ENCODE data around the gene PLIN4.
"Not testable (repeated sequence)": the region's sequence is repeated elsewhere in the genome, so short reads cannot be mapped to it uniquely, and the experiment has no call there.

Gene PLIN4, protein sequence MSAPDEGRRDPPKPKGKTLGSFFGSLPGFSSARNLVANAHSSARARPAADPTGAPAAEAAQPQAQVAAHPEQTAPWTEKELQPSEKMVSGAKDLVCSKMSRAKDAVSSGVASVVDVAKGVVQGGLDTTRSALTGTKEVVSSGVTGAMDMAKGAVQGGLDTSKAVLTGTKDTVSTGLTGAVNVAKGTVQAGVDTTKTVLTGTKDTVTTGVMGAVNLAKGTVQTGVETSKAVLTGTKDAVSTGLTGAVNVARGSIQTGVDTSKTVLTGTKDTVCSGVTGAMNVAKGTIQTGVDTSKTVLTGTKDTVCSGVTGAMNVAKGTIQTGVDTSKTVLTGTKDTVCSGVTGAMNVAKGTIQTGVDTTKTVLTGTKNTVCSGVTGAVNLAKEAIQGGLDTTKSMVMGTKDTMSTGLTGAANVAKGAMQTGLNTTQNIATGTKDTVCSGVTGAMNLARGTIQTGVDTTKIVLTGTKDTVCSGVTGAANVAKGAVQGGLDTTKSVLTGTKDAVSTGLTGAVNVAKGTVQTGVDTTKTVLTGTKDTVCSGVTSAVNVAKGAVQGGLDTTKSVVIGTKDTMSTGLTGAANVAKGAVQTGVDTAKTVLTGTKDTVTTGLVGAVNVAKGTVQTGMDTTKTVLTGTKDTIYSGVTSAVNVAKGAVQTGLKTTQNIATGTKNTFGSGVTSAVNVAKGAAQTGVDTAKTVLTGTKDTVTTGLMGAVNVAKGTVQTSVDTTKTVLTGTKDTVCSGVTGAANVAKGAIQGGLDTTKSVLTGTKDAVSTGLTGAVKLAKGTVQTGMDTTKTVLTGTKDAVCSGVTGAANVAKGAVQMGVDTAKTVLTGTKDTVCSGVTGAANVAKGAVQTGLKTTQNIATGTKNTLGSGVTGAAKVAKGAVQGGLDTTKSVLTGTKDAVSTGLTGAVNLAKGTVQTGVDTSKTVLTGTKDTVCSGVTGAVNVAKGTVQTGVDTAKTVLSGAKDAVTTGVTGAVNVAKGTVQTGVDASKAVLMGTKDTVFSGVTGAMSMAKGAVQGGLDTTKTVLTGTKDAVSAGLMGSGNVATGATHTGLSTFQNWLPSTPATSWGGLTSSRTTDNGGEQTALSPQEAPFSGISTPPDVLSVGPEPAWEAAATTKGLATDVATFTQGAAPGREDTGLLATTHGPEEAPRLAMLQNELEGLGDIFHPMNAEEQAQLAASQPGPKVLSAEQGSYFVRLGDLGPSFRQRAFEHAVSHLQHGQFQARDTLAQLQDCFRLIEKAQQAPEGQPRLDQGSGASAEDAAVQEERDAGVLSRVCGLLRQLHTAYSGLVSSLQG (N-terminal part only)

DNA sequence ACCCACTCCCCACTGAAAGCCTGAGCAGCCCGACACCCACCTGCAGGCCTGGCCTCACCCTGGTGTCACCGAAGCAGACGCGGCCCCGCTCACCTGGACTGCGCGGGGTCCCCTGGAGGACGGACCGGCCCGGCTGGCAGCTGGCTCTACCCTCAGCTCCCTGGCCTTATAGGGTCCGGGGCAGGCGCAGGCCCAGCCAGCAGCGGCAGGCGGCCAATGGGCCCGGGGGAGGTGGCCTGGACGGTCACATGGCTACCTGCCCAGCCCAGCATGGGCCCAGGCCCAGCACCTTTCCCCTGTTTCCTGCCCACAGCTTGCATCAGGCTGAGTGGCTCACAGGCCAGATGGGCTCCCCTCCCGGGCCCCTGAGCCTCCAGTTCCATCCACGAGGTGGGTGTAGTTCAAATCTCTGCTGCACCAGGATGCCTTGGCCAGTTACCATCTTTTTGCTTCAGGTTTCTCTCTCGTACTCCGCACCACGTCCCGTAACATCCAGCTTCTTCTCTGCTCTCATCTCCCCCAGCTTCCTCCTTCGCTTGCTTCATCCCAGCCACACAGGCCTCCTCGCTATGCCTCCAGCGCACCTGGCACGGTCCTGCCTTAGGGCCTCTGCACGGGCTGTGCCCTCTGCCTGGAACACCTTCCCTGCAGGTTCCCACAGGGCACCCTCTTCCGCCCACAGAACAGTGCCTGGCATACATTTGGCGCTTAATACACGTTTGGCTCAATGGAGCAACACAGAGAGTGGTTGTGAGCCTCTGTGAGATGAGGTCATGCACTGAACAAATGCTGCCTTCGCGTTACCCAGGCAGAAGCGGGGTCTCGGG, at the start of gene PLIN4:
TSS of gene PLIN4 (minus strand) at position 142 of the 827 bp plus-strand sequence. CDS start 214 bp downstream, outside the sequence.
- in situ Hi-C loops (cut with MboI; ENCODE audit: low pct_unique_long_range_greater_than_20kb, low sequenced_read_pairs, unreplicated experiment) = no loop called here
- TF ChIP-seq, protein P1, sequence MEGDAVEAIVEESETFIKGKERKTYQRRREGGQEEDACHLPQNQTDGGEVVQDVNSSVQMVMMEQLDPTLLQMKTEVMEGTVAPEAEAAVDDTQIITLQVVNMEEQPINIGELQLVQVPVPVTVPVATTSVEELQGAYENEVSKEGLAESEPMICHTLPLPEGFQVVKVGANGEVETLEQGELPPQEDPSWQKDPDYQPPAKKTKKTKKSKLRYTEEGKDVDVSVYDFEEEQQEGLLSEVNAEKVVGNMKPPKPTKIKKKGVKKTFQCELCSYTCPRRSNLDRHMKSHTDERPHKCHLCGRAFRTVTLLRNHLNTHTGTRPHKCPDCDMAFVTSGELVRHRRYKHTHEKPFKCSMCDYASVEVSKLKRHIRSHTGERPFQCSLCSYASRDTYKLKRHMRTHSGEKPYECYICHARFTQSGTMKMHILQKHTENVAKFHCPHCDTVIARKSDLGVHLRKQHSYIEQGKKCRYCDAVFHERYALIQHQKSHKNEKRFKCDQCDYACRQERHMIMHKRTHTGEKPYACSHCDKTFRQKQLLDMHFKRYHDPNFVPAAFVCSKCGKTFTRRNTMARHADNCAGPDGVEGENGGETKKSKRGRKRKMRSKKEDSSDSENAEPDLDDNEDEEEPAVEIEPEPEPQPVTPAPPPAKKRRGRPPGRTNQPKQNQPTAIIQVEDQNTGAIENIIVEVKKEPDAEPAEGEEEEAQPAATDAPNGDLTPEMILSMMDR (IDR thresholded peaks at IDR 0.05; ENCODE audit: extremely low read depth, insufficient read depth, missing control alignments) = no peak
- no peak for DNase-seq (ENCODE audit: low spot score)

DNA sequence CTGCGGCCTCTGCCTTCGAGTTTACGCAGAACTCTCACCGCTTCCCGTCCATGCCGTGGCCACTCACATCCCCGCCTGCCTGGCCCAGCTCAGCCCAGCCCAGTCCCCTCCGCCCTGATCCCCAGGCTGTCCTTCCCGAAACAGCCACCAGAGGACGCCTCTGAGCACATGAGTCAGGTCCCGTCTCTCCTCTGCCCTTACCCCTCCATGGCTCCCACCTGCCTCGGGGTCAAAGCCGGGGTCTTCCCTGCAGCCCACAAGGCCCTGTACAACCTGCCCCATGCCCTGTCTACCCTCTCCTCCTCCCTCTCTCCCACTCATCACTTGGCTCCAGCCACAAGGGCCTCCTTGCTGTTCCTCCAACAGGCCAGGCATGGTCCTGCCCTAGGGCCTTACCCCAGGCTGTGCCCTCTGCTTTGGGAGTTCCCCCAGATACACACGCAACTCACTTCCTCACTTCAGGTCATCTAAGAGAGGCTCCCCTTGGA, 49.3 kb upstream of the PLIN4 start:
- in situ Hi-C loops (cut with MboI; ENCODE audit: low pct_unique_long_range_greater_than_20kb, low sequenced_read_pairs, unreplicated experiment) = no loop called here
- DNase-seq (ENCODE audit: low spot score) = peak; percentile 67
- TF ChIP-seq, protein P1 (IDR thresholded peaks at IDR 0.05; ENCODE audit: extremely low read depth, insufficient read depth, missing control alignments) = peak; percentile 80

DNA sequence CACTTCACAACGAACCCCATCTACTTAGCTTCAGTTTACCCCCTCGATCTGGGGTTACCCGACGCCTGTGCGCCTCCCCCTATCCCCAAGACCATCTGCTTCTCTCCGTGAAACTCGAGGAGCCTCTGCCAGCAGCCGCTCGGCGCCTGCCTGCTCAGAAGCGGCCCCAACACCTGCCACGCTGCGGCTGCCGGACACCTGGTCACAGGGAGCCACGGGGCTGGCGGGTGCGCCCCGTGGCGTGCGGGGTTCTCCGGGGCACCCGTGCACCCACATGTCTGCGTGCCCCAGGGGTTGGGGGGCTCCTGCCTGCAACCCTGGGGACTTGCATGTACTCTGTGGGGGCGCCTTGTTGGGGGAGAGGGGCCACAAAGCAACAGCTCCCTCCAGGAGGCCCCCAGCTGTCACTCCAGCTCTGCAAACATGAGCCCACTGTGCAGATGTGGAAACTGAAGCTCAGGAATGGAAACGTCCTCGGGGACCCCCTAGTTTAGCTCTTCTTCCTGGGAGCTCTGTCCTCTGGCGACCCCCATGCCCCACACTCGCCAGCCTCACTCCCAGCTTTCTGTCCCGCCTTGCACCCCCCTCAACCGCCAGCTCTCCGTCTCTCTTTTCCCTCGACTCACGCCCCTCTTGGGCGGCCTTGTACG, 48.2 kb upstream of the PLIN4 start:
- DNase-seq (ENCODE audit: low spot score) = no peak
- TF ChIP-seq, protein P1 (IDR thresholded peaks at IDR 0.05; ENCODE audit: extremely low read depth, insufficient read depth, missing control alignments) = no peak
- in situ Hi-C loops (cut with MboI; ENCODE audit: low pct_unique_long_range_greater_than_20kb, low sequenced_read_pairs, unreplicated experiment) = no loop called here

DNA sequence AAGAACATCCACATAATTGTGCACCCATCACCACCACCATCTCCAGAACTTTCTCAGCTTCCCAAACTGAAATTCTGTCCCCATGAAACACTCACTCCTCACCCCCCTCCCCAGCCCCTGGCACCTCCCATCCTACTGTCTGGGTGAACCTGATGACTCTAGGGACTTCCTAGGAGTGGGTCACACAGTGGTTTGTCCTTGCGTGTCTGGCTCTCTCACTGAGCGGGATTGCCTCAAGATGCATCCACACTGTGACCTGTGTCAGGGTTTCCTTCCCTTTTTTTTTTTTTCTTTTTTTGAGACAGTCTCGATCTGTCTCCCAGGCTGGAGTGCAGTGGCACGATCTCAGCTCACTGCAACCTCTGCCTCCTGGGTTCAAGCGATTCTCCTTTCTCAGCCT, 45.3 kb upstream of the PLIN4 start:
- in situ Hi-C loops (cut with MboI; ENCODE audit: low pct_unique_long_range_greater_than_20kb, low sequenced_read_pairs, unreplicated experiment); DNase-seq (ENCODE audit: low spot score): not testable (repeated sequence)

DNA sequence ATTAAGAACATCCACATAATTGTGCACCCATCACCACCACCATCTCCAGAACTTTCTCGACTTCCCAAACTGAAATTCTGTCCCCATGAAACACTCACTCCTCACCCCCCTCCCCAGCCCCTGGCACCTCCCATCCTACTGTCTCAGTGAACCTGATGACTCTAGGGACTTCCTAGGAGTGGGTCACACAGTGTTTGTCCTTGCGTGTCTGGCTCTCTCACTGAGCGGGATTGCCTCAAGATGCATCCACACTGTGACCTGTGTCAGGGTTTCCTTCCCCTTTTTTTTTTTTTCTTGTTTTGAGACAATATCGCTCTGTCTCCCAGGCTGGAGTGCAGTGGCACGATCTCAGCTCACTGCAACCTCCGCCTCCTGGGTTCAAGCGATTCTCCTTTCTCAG, 43.8 kb upstream of the PLIN4 start:
- DNase-seq (ENCODE audit: low spot score); in situ Hi-C loops (cut with MboI; ENCODE audit: low pct_unique_long_range_greater_than_20kb, low sequenced_read_pairs, unreplicated experiment): not testable (repeated sequence)

DNA sequence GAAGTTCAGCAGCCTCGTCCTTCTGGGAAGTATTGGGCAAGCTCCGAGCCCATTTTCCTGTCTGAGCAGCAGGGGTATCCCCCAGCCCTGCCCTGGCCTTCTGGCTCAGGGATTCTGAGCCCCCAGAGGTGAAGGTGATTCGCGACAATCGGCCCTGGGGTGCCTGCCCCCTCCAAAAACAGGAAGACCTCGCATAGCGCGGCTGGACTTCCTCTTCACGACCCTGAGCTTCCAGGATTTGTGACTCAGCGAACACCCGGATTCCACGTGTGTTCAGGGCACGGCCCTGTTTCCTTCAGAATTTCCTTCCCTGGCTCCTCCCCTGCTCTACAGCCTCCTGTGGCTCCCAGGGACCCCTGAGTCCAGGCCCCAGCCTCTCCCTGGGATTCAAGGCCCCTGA, 41.3 kb upstream of the PLIN4 start, which contains the start of gene SEMA6B:
TSS of gene SEMA6B (minus strand) at position 116 of the 400 bp plus-strand sequence. CDS start 1,227 bp downstream, outside the sequence.
- DNase-seq (ENCODE audit: low spot score) = no peak
- TF ChIP-seq, protein P1 (IDR thresholded peaks at IDR 0.05; ENCODE audit: extremely low read depth, insufficient read depth, missing control alignments) = no peak
- in situ Hi-C loops (cut with MboI; ENCODE audit: low pct_unique_long_range_greater_than_20kb, low sequenced_read_pairs, unreplicated experiment) = no loop called here

Data from GM13977 (cell line).